Measurements from ENCODE around the gene UNC5C. TPM values are rescaled to one million over a fixed set of nuclear protein-coding genes. Genes with fewer than 3 reads are reported as not detected.

UNC5C gene
- total RNA-seq, 1 donor from 2014 or later, result 12.0 TPM

GRCh38 chr4:95439071-95439470 is 109.7 kb downstream of the UNC5C start:
- no peaks in the 10 kb centered on the region for H3K36me3 ChIP-seq
- no peak for DNase-seq (ENCODE audit: extremely low spot score in 2 of 2)
- H3K4me1 ChIP-seq, result no peaks in the 10 kb centered on the region
- intact Hi-C loops (cut with DNase I), result no loop called here
- H3K9me3 ChIP-seq, result no peaks in the 10 kb centered on the region
- no peaks in the 10 kb centered on the region for H3K27me3 ChIP-seq
- H3K27ac ChIP-seq, result no peak overlapping the region
- TF ChIP-seq POLR2AphosphoS5 (IDR thresholded peaks at IDR 0.05; ENCODE audit: insufficient read depth in 1 of 2, low read depth in 1 of 2) (no peak), POLR2A (IDR thresholded peaks at IDR 0.05) (no peak), CTCF (IDR thresholded peaks at IDR 0.05) (no peak)
- H3K4me3 ChIP-seq, result no peak overlapping the region

- no peaks in the 10 kb centered on the region for H3K9me3 ChIP-seq
- no peaks in the 10 kb centered on the region for H3K27me3 ChIP-seq
- intact Hi-C loops (cut with DNase I), result no loop called here
- no peak overlapping the region for H3K27ac ChIP-seq
- no peaks in the 10 kb centered on the region for H3K36me3 ChIP-seq
- no peak for DNase-seq (ENCODE audit: extremely low spot score in 2 of 2)
- H3K4me3 ChIP-seq, result no peak overlapping the region
- TF ChIP-seq POLR2AphosphoS5 (IDR thresholded peaks at IDR 0.05; ENCODE audit: insufficient read depth in 1 of 2, low read depth in 1 of 2), result no peak
- TF ChIP-seq CTCF (IDR thresholded peaks at IDR 0.05), result no peak
- TF ChIP-seq POLR2A (IDR thresholded peaks at IDR 0.05), result no peak
- H3K4me1 ChIP-seq, result no peaks in the 10 kb centered on the region
These were observed 116.3 kb downstream of the UNC5C start for GRCh38 chr4:95432466-95432865.

GRCh38 chr4:95431678-95432077 is 117.1 kb downstream of the UNC5C start:
- no peak for DNase-seq (ENCODE audit: extremely low spot score in 2 of 2)
- no peak for TF ChIP-seq POLR2A (IDR thresholded peaks at IDR 0.05)
- no peak for TF ChIP-seq POLR2AphosphoS5 (IDR thresholded peaks at IDR 0.05; ENCODE audit: insufficient read depth in 1 of 2, low read depth in 1 of 2)
- no peak for TF ChIP-seq CTCF (IDR thresholded peaks at IDR 0.05)
- H3K27me3 ChIP-seq, result no peaks in the 10 kb centered on the region
- H3K27ac ChIP-seq, result no peak overlapping the region
- H3K9me3 ChIP-seq, result no peaks in the 10 kb centered on the region
- H3K4me3 ChIP-seq, result no peak overlapping the region
- H3K4me1 ChIP-seq, result no peaks in the 10 kb centered on the region
- H3K36me3 ChIP-seq, result no peaks in the 10 kb centered on the region
- intact Hi-C loops (cut with DNase I), result no loop called here

- no peak for TF ChIP-seq CTCF (IDR thresholded peaks at IDR 0.05)
- TF ChIP-seq POLR2A (IDR thresholded peaks at IDR 0.05), result no peak
- no peak for TF ChIP-seq POLR2AphosphoS5 (IDR thresholded peaks at IDR 0.05; ENCODE audit: insufficient read depth in 1 of 2, low read depth in 1 of 2)
- intact Hi-C loops (cut with DNase I), result no loop called here
- no peak for DNase-seq (ENCODE audit: extremely low spot score in 2 of 2)
These were observed 119.4 kb downstream of the UNC5C start for GRCh38 chr4:95429416-95429815.

GRCh38 chr4:95428291-95429070 is 120.3 kb downstream of the UNC5C start:
- no peak for DNase-seq (ENCODE audit: extremely low spot score in 2 of 2)
- Histone ChIP-seq H3K27me3 (no peaks in the 10 kb centered on the region), H3K36me3 (no peaks in the 10 kb centered on the region), H3K4me1 (no peaks in the 10 kb centered on the region), H3K9me3 (no peaks in the 10 kb centered on the region), H3K4me3 (no peak overlapping the region), H3K27ac (no peak overlapping the region)
- no peak for TF ChIP-seq POLR2A (IDR thresholded peaks at IDR 0.05)
- no peak for TF ChIP-seq POLR2AphosphoS5 (IDR thresholded peaks at IDR 0.05; ENCODE audit: insufficient read depth in 1 of 2, low read depth in 1 of 2)
- no peak for TF ChIP-seq CTCF (IDR thresholded peaks at IDR 0.05)
- intact Hi-C loops (cut with DNase I), result no loop called here

More at GRCh38 chr4:95429416-95429815, 119.4 kb downstream of the UNC5C start:
- Histone ChIP-seq H3K27ac (no peak overlapping the region), H3K36me3 (no peaks in the 10 kb centered on the region), H3K4me1 (no peaks in the 10 kb centered on the region), H3K9me3 (no peaks in the 10 kb centered on the region), H3K27me3 (no peaks in the 10 kb centered on the region), H3K4me3 (no peak overlapping the region)

Data from vagina (tissue), 2 donors.